Adrenal gland (tissue), 12 donors: ENCODE data around the gene IDH3B. TPM values are rescaled to one million over a fixed set of nuclear protein-coding genes. Genes with fewer than 3 reads are reported as not detected.

ENCODE experiments used
- DNase-seq, 7 donors: peaks; one replicate each; pipeline ENCODE4 v3.0.0-alpha.2; 2019 to 2020
- H3K27ac ChIP-seq, 5 donors: fragments of 200-600 bp; sonication (generic) in 4 of 5; 1 replicate in 3 of 5; 2 replicates in 2 of 5; pipeline versions ENCODE4 v1.5.1 to v1.8.0; 2016 to 2020; ENCODE audit warnings: mild to moderate bottlenecking in 1 of 5
- H3K27me3 ChIP-seq: fragments of 200-600 bp; 2 replicates; pipeline ENCODE4 v1.8.0; 2021
- H3K36me3 ChIP-seq, 2 donors: fragments of 200-600 bp; replicated peaks in 1 of 2; 1 replicate in 1 of 2; 2 replicates in 1 of 2; pipeline versions ENCODE4 v1.5.1 to v1.8.0; 2018 to 2022
- H3K4me1 ChIP-seq, 2 donors: fragments of 200-600 bp; replicated peaks in 1 of 2; 1 replicate in 1 of 2; 2 replicates in 1 of 2; pipeline versions ENCODE4 v1.5.1 to v1.8.0; 2018 to 2021
- H3K4me3 ChIP-seq, 4 donors: fragments of 200-600 bp; sonication (generic) in 3 of 4; one replicate each; pipeline ENCODE4 v1.5.1; 2016 to 2018
- H3K9me3 ChIP-seq, 3 donors: fragments of 200-600 bp; sonication (generic) in 1 of 3; replicated peaks in 1 of 3; 1 replicate in 2 of 3; 2 replicates in 1 of 3; pipeline versions ENCODE4 v1.5.1 to v1.8.0; 2016 to 2021
- POLR2A ChIP-seq, 2 donors: fragments of 450-650 bp; IDR thresholded peaks; one replicate each; pipeline ENCODE4 v1.6.1; 2017; ENCODE audit warnings: antibody characterized with exemption in 2 of 2, mild to moderate bottlenecking in 2 of 2, moderate library complexity in 1 of 2
- WGBS, 4 donors: extraction: QIAGEN DNeasy Blood & Tissue Kit in 2 of 4; methylation state at CpG; one replicate each; pipeline versions ENCODE4 v1.1.5 to v1.1.7; 2013 to 2017; 5-methylcytosine and 5-hydroxymethylcytosine counted together
- intact Hi-C, 2 donors: fragments of 100-400 bp; cut with DNase I; formaldehyde crosslinking; loops; one replicate each; pipeline versions ENCODE4 v1.14.1 to v1.15.0; 2022 to 2023
- polyA plus RNA-seq, 3 donors: library from polyadenylated mRNA; stranded (reverse); fragments of 200-250 nt in 2 of 3; fragments of 350-450 nt in 1 of 3; fragmentation: Illumina TruSeq in 1 of 3; extraction: RNeasy Lipid Tissue Mini Kit (QIAGEN cat#74804) in 1 of 3; gene quantifications; one replicate each; pipeline ENCODE4 v1.2.3, GENCODE V29; 2013 to 2014
- total RNA-seq, 9 donors: library from RNA; depleted of rRNA in 4 of 9; stranded (reverse); fragments of >200 nt in 4 of 9; fragments of 120-200 nt in 1 of 9; fragmentation: NEBNext Ultra II Directional in 1 of 9; extraction: Animal tissue kit (Norgen Biotek cat#: 25700) in 1 of 9; gene quantifications; one replicate each; pipeline versions ENCODE4 v1.1.0 to v1.2.4, GENCODE V29; 2013 to 2023
- TF ChIP-seq, protein P1 (sequence below), 6 experiments: fragments of 450-650 bp in 4 of 6; fragments of 200-600 bp in 2 of 6; sonication (generic) in 1 of 6; IDR thresholded peaks; 1 replicate in 5 of 6; 2 replicates in 1 of 6; pipeline versions ENCODE4 v1.5.1 to v1.8.0; 2016 to 2021; ENCODE audit warnings: antibody characterized with exemption in 6 of 6, mild to moderate bottlenecking in 2 of 6, moderate library complexity in 1 of 6
- donor health status: healthy with polysubstance abuse.
- donor health status: Bipolar disorder and iron deficiency.
- donor health status: DM: yes; HTN: yes; CAD: no.
- donor health status: DM: no; HTN: no; CAD: no.
- donor health status: DM: no; HTN: no; CAD: no.
- donor health status: DM: yes; HTN: yes; CAD: no.

IDH3B gene
- total and polyA plus RNA-seq, 12 donors: 79.0 to 220 (median 111) TPM

DNA sequence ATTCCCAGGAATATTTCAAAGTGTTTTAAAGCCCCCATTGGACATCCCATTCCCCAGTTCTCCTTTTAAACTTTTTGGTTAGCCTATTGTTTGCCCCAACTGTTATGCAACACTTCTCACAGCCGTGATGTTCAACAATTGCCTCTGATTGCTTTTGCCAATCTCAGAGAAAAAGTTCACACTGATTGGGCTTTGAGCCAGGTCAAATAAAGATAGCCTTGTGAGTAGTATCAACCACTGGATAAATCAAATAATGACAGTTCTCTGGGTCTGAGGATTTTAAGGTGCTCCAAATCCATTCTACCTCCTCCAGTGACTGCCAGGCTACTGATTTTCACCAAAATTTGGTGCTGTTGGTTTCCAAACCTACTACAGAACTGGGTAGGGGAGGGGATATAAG, 30.6 kb downstream of the IDH3B start:
- Histone ChIP-seq H3K4me1 (no peaks in the 10 kb centered on the region), H3K9me3 (no peaks in the 10 kb centered on the region), H3K4me3 (no peak overlapping the region), H3K36me3 (no peaks in the 10 kb centered on the region), H3K27ac (no peak overlapping the region), H3K27me3 (no peaks in the 10 kb centered on the region)
- 0 to 7% (median 3%) methylated on average over 1 of the region's 1 CpG for WGBS, 4 donors
- intact Hi-C loops: no loop called here
- no peak for TF ChIP-seq POLR2A (IDR thresholded peaks at IDR 0.05)
- TF ChIP-seq, protein P1, sequence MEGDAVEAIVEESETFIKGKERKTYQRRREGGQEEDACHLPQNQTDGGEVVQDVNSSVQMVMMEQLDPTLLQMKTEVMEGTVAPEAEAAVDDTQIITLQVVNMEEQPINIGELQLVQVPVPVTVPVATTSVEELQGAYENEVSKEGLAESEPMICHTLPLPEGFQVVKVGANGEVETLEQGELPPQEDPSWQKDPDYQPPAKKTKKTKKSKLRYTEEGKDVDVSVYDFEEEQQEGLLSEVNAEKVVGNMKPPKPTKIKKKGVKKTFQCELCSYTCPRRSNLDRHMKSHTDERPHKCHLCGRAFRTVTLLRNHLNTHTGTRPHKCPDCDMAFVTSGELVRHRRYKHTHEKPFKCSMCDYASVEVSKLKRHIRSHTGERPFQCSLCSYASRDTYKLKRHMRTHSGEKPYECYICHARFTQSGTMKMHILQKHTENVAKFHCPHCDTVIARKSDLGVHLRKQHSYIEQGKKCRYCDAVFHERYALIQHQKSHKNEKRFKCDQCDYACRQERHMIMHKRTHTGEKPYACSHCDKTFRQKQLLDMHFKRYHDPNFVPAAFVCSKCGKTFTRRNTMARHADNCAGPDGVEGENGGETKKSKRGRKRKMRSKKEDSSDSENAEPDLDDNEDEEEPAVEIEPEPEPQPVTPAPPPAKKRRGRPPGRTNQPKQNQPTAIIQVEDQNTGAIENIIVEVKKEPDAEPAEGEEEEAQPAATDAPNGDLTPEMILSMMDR (IDR thresholded peaks at IDR 0.05): no peak
- DNase-seq: no peak

DNA sequence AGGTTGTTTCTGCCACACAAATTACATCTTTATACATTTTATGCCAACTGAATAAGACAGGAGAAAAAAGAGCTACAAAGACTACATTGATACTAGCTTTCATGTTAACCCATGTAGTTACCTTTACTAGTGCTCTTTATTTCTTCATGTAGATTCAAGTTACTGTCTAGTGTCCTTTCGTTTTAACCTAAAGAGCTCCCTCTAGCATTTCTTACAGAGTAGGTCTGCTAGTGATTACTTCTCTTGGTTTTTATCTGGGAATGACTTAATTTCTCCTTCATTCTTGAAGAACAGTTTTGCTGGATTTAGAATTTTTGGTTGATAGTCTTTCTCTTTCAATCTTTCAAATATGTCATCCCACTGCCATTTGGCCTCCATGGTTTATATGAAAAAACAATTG, 32.8 kb downstream of the IDH3B start:
- Histone ChIP-seq H3K36me3 (no peaks in the 10 kb centered on the region), H3K27me3 (no peaks in the 10 kb centered on the region), H3K9me3 (no peaks in the 10 kb centered on the region), H3K27ac (no peak overlapping the region), H3K4me1 (no peaks in the 10 kb centered on the region), H3K4me3 (no peak overlapping the region)
- TF ChIP-seq, protein P1 (IDR thresholded peaks at IDR 0.05): no peak
- no peak for TF ChIP-seq POLR2A (IDR thresholded peaks at IDR 0.05)
- intact Hi-C loops: no loop called here
- WGBS, 4 donors: 18 to 45% (median 27%) methylated on average over 1 of the region's 1 CpG
- DNase-seq: no peak

DNA sequence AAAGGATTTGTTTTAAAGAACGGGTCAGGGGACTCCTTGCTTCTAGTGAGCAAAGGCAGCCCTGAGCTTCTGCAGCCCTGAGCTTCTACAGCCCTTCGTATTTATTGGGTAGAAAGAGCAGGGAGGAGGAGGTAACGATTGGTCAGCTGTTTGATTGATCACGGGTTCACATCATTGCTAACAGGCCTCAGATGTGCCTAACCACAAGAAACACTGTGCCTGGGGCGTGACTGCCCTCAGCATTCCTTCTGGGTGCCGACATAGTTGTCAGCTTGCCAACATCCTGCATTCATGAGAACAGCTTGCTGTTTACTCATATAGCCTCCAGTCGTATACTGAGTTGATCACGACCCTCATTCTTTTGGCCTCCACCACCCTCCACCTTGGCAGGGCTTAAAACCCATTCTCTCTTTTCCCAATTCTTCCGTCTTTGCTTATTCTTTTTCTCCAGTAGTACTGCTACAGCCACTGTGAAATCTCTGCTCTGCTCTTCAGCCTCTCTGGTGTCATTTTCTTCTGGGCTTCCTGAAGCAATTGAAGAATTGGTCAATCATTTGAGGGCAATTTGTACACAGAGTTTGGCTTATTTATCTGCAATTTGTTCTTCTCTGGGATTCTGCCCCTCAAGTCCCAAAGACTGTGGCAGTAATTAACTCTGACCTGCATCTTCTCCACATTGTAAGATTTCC, 37.0 kb downstream of the IDH3B start:
- intact Hi-C loops: no loop called here
- no peak for DNase-seq
- Histone ChIP-seq H3K27ac (no peak overlapping the region), H3K4me3 (no peak overlapping the region), H3K36me3 (no peaks in the 10 kb centered on the region), H3K9me3 (no peaks in the 10 kb centered on the region), H3K27me3 (no peaks in the 10 kb centered on the region), H3K4me1 (no peaks in the 10 kb centered on the region)
- WGBS, 4 donors: 72 to 82% (median 75%) methylated on average over 9 of the region's 9 CpGs
- no peak for TF ChIP-seq POLR2A (IDR thresholded peaks at IDR 0.05)
- TF ChIP-seq, protein P1 (IDR thresholded peaks at IDR 0.05): no peak

DNA sequence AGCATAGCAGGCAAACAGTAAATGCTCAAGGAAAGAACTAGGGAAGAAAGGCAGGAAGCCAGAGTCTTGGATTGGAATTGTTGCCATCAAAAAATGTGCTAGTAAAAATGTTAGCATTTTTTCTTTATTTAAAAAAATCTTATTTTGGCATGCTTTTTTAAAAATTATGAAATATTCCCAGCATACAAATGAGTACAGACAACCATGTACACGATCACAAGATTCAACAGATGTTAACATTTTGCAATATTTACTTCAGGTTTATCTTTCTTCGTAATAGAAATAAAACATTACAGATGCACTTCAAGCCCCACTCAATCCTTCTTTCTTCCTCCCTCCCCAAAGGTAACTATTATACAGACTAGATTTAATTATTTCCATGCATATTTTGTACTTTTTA, 39.0 kb downstream of the IDH3B start:
- Histone ChIP-seq H3K4me1 (no peaks in the 10 kb centered on the region), H3K27me3 (no peaks in the 10 kb centered on the region), H3K4me3 (no peak overlapping the region), H3K36me3 (no peaks in the 10 kb centered on the region), H3K9me3 (no peaks in the 10 kb centered on the region), H3K27ac (no peak overlapping the region)
- intact Hi-C loops: no loop called here
- TF ChIP-seq, protein P1 (IDR thresholded peaks at IDR 0.05): no peak
- no peak for TF ChIP-seq POLR2A (IDR thresholded peaks at IDR 0.05)
- DNase-seq: no peak
- WGBS, 4 donors: 63 to 79% (median 77%) methylated on average over 2 of the region's 2 CpGs
